Islet precursor cell (in vitro differentiated cells): ENCODE results near the gene GFM2.
"Not testable (repeated sequence)": the region's sequence is repeated elsewhere in the genome, so short reads cannot be mapped to it uniquely, and the experiment has no call there.

Experiments used
- DNase-seq: peaks from one replicate; pipeline ENCODE4 v3.0.0-alpha.2; 2018

Gene GFM2

GRCh38 chr5:74766849-74767578 is at the start of gene GFM2, which contains the start of gene NSA2:
GFM2 (minus strand) TSS chr5:74767117; CDS start chr5:74763742, 3,375 bp downstream.
NSA2 (plus strand) TSS chr5:74767249; CDS start chr5:74767361, 112 bp downstream.
- peak; percentile 97 for DNase-seq

- peak; percentile 61 for DNase-seq
Observed at GRCh38 chr5:74810915-74811314, 44.0 kb upstream of the GFM2 start.

GRCh38 chr5:74801941-74802340 is 35.0 kb upstream of the GFM2 start:
- no peak for DNase-seq

GRCh38 chr5:74801197-74801596 is 34.3 kb upstream of the GFM2 start:
- DNase-seq: no peak

GRCh38 chr5:74798977-74799911 is 32.3 kb upstream of the GFM2 start:
- peak; percentile 86 for DNase-seq

GRCh38 chr5:74791669-74792068 is 24.8 kb upstream of the GFM2 start:
- not testable (repeated sequence) for DNase-seq

GRCh38 chr5:74787424-74787823 is 20.5 kb upstream of the GFM2 start:
- no peak for DNase-seq

GRCh38 chr5:74786851-74787250 is 19.9 kb upstream of the GFM2 start:
- DNase-seq: no peak

- no peak for DNase-seq
Observed at GRCh38 chr5:74778609-74779008, 11.7 kb upstream of the GFM2 start.

- no peak for DNase-seq
Observed at GRCh38 chr5:74772359-74772758, 5.4 kb upstream of the GFM2 start.

- peak; percentile 66 for DNase-seq
Observed at GRCh38 chr5:74767579-74767913, 629 bp upstream of the GFM2 start.

- no peak for DNase-seq
Observed at GRCh38 chr5:74766418-74766848, 484 bp downstream of the GFM2 start.

- no peak for DNase-seq
Observed at GRCh38 chr5:74765929-74766328, 988 bp downstream of the GFM2 start.

GRCh38 chr5:74765201-74765600 is 1.7 kb downstream of the GFM2 start:
- no peak for DNase-seq

GRCh38 chr5:74763504-74763903 is 3.4 kb downstream of the GFM2 start:
- no peak for DNase-seq

GRCh38 chr5:74762599-74762998 is 4.3 kb downstream of the GFM2 start:
- peak; percentile 56 for DNase-seq

GRCh38 chr5:74761241-74761640 is 5.7 kb downstream of the GFM2 start:
- DNase-seq: no peak

- DNase-seq: not testable (repeated sequence)
Observed at GRCh38 chr5:74748742-74749141, 18.2 kb downstream of the GFM2 start.

- no peak for DNase-seq
Observed at GRCh38 chr5:74738406-74738805, 28.5 kb downstream of the GFM2 start.

GRCh38 chr5:74736759-74737158 is 30.2 kb downstream of the GFM2 start:
- DNase-seq: no peak

- no peak for DNase-seq
Observed at GRCh38 chr5:74725331-74725730, 41.6 kb downstream of the GFM2 start.

- no peak for DNase-seq
Observed at GRCh38 chr5:74722271-74722670, 44.6 kb downstream of the GFM2 start.

GRCh38 chr5:74717596-74717995 is 49.3 kb downstream of the GFM2 start:
- no peak for DNase-seq

- DNase-seq: no peak
Observed at GRCh38 chr5:74693191-74693590, 73.7 kb downstream of the GFM2 start.
